ENCODE measurements around the gene KDM6A.
"Not testable (repeated sequence)": the region's sequence is repeated elsewhere in the genome, so short reads cannot be mapped to it uniquely, and the experiment has no call there.

Gene KDM6A

GRCh38 chrX:44908153-44908552 is 35.2 kb downstream of the KDM6A start:
- Histone ChIP-seq H3K4ac (ENCODE audit: low read depth, low read length) (peak overlapping the region; percentile 78), H4K12ac (ENCODE audit: low read depth, low read length) (no peak overlapping the region), H2BK12ac (ENCODE audit: low read length) (no peak overlapping the region), H3K4me2 (ENCODE audit: low read length) (no peak overlapping the region), H3K36me3 (ENCODE audit: control insufficient read depth in 1 of 2, insufficient read depth in 2 of 2, low read length in 2 of 2) (peaks cover 0 to 1% of the 10 kb centered on the region in 2 experiments), H2AFZ (ENCODE audit: insufficient read depth, low read length, poor library complexity) (no peak overlapping the region), H3K79me1 (ENCODE audit: low read length) (no peaks in the 10 kb centered on the region), H3K14ac (ENCODE audit: low read length) (no peak overlapping the region), H3K18ac (ENCODE audit: low read length) (no peak overlapping the region), H3K4me3 (ENCODE audit: low read depth, low read length) (no peak overlapping the region), H4K8ac (ENCODE audit: low read depth, low read length) (no peak overlapping the region), H3K9me3 (ENCODE audit: insufficient read depth, low read depth, low read length) (no peaks in the 10 kb centered on the region), H2AK5ac (ENCODE audit: low read length) (no peak overlapping the region), H2BK5ac (ENCODE audit: low read depth, low read length, poor library complexity) (no peak overlapping the region), H3K27me3 (ENCODE audit: insufficient read depth, low read length) (no peaks in the 10 kb centered on the region), H2BK120ac (ENCODE audit: insufficient read depth, low read length, poor library complexity) (no peak overlapping the region), H4K91ac (ENCODE audit: low read depth, low read length) (no peak overlapping the region), H3K79me2 (ENCODE audit: control insufficient read depth, insufficient read depth, low read length, poor library complexity) (no peaks in the 10 kb centered on the region), H3K23ac (ENCODE audit: low read length) (no peak overlapping the region), H3K27ac (ENCODE audit: low read depth, low read length) (no peak overlapping the region), H3K9ac (ENCODE audit: low read length) (no peak overlapping the region), H3K4me1 (ENCODE audit: control insufficient read depth in 1 of 2, insufficient read depth in 2 of 2, low read length in 2 of 2) (no peaks in the 10 kb centered on the region)
- no CpG with 5 or more reads among the region's 3 CpGs for WGBS (ENCODE audit: extremely low coverage, insufficient coverage, insufficient read length)
- no peak for DNase-seq

- no peak for DNase-seq
- no peak overlapping the region for H4K91ac ChIP-seq (ENCODE audit: low read depth, low read length)
- H4K8ac ChIP-seq (ENCODE audit: low read depth, low read length), result no peak overlapping the region
- H3K4me1 ChIP-seq (ENCODE audit: control insufficient read depth in 1 of 2, insufficient read depth in 2 of 2, low read length in 2 of 2), result no peaks in the 10 kb centered on the region
- H2BK5ac ChIP-seq (ENCODE audit: low read depth, low read length, poor library complexity), result no peak overlapping the region
- no peak overlapping the region for H2AFZ ChIP-seq (ENCODE audit: insufficient read depth, low read length, poor library complexity)
- no peak overlapping the region for H2BK12ac ChIP-seq (ENCODE audit: low read length)
- no peaks in the 10 kb centered on the region for H3K9me3 ChIP-seq (ENCODE audit: insufficient read depth, low read depth, low read length)
- H3K27me3 ChIP-seq (ENCODE audit: insufficient read depth, low read length), result no peaks in the 10 kb centered on the region
- no peak overlapping the region for H3K23ac ChIP-seq (ENCODE audit: low read length)
- no peak overlapping the region for H3K18ac ChIP-seq (ENCODE audit: low read length)
- peaks cover 0 to 1% of the 10 kb centered on the region in 2 experiments for H3K36me3 ChIP-seq (ENCODE audit: control insufficient read depth in 1 of 2, insufficient read depth in 2 of 2, low read length in 2 of 2)
- no peak overlapping the region for H2AK5ac ChIP-seq (ENCODE audit: low read length)
- no peaks in the 10 kb centered on the region for H3K79me1 ChIP-seq (ENCODE audit: low read length)
- H3K4me2 ChIP-seq (ENCODE audit: low read length), result no peak overlapping the region
- H3K27ac ChIP-seq (ENCODE audit: low read depth, low read length), result no peak overlapping the region
- no peak overlapping the region for H3K14ac ChIP-seq (ENCODE audit: low read length)
- H3K79me2 ChIP-seq (ENCODE audit: control insufficient read depth, insufficient read depth, low read length, poor library complexity), result no peaks in the 10 kb centered on the region
- H4K12ac ChIP-seq (ENCODE audit: low read depth, low read length), result no peak overlapping the region
- no peak overlapping the region for H3K9ac ChIP-seq (ENCODE audit: low read length)
- no peak overlapping the region for H2BK120ac ChIP-seq (ENCODE audit: insufficient read depth, low read length, poor library complexity)
- no peak overlapping the region for H3K4me3 ChIP-seq (ENCODE audit: low read depth, low read length)
- H3K4ac ChIP-seq (ENCODE audit: low read depth, low read length), result peak overlapping the region; percentile 14
- WGBS (ENCODE audit: extremely low coverage, insufficient coverage, insufficient read length), result no CpG with 5 or more reads among the region's 3 CpGs
Measured at GRCh38 chrX:44908827-44909226, 35.8 kb downstream of the KDM6A start.

DNA sequence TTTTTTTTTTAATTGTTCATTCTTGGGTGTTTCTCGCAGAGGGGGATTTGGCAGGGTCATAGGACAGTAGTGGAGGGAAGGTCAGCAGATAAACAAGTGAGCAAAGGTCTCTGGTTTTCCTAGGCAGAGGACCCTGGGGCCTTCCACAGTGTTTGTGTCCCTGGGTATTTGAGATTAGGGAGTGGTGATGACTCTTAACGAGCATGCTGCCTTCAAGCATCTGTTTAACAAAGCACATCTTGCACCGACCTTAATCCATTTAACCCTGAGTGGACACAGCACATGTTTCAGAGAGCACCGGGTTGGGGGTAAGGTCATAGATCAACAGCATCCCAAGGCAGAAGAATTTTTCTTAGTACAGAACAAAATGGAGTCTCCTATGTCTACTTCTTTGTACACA is 37.5 kb downstream of the KDM6A start:
- not testable (repeated sequence) for H3K9ac ChIP-seq (ENCODE audit: low read length); H3K23ac ChIP-seq (ENCODE audit: low read length); H3K4me2 ChIP-seq (ENCODE audit: low read length); H3K18ac ChIP-seq (ENCODE audit: low read length); H4K12ac ChIP-seq (ENCODE audit: low read depth, low read length); H2BK12ac ChIP-seq (ENCODE audit: low read length); H4K8ac ChIP-seq (ENCODE audit: low read depth, low read length); H3K27ac ChIP-seq (ENCODE audit: low read depth, low read length); H3K4ac ChIP-seq (ENCODE audit: low read depth, low read length); H4K91ac ChIP-seq (ENCODE audit: low read depth, low read length); DNase-seq; H2BK120ac ChIP-seq (ENCODE audit: insufficient read depth, low read length, poor library complexity); H2AFZ ChIP-seq (ENCODE audit: insufficient read depth, low read length, poor library complexity); H3K14ac ChIP-seq (ENCODE audit: low read length); H3K79me2 ChIP-seq (ENCODE audit: control insufficient read depth, insufficient read depth, low read length, poor library complexity); H3K79me1 ChIP-seq (ENCODE audit: low read length); H3K36me3 ChIP-seq (ENCODE audit: control insufficient read depth in 1 of 2, insufficient read depth in 2 of 2, low read length in 2 of 2); H2AK5ac ChIP-seq (ENCODE audit: low read length); H3K4me1 ChIP-seq (ENCODE audit: control insufficient read depth in 1 of 2, insufficient read depth in 2 of 2, low read length in 2 of 2); H3K4me3 ChIP-seq (ENCODE audit: low read depth, low read length); H3K27me3 ChIP-seq (ENCODE audit: insufficient read depth, low read length); H2BK5ac ChIP-seq (ENCODE audit: low read depth, low read length, poor library complexity); H3K9me3 ChIP-seq (ENCODE audit: insufficient read depth, low read depth, low read length)
- no CpG with 5 or more reads among the region's 4 CpGs for WGBS (ENCODE audit: extremely low coverage, insufficient coverage, insufficient read length)

DNA sequence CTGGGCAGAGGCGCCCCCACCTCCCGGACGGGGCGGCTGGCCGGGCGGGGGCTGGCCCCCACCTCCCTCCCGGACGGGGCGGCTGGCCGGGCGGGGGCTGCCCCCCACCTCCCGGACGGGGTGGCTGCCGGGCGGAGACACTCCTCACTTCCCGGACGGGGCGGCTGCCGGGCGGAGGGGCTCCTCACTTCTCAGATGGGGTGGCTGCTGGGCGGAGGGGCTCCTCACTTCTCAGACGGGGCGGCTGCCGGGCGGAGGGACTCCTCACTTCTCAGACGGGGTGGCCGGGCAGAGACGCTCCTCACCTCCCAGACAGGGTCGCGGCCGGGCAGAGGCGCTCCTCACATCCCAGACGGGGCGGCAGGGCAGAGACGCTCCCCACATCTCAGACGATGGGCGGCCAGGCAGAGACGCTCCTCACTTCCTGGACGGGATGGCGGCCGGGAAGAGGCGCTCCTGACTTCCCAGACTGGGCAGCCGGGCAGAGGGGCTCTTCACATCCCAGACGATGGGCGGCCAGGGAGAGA is 38.1 kb downstream of the KDM6A start:
- H3K23ac ChIP-seq (ENCODE audit: low read length); H3K4me2 ChIP-seq (ENCODE audit: low read length); H3K4me3 ChIP-seq (ENCODE audit: low read depth, low read length); H4K8ac ChIP-seq (ENCODE audit: low read depth, low read length); H2BK120ac ChIP-seq (ENCODE audit: insufficient read depth, low read length, poor library complexity); H2AK5ac ChIP-seq (ENCODE audit: low read length); DNase-seq; H3K36me3 ChIP-seq (ENCODE audit: control insufficient read depth in 1 of 2, insufficient read depth in 2 of 2, low read length in 2 of 2); H3K4ac ChIP-seq (ENCODE audit: low read depth, low read length); H3K18ac ChIP-seq (ENCODE audit: low read length); H3K27ac ChIP-seq (ENCODE audit: low read depth, low read length); H4K91ac ChIP-seq (ENCODE audit: low read depth, low read length); H3K9ac ChIP-seq (ENCODE audit: low read length); H2AFZ ChIP-seq (ENCODE audit: insufficient read depth, low read length, poor library complexity); H3K4me1 ChIP-seq (ENCODE audit: control insufficient read depth in 1 of 2, insufficient read depth in 2 of 2, low read length in 2 of 2); H2BK12ac ChIP-seq (ENCODE audit: low read length); H3K27me3 ChIP-seq (ENCODE audit: insufficient read depth, low read length); H3K9me3 ChIP-seq (ENCODE audit: insufficient read depth, low read depth, low read length); H3K79me1 ChIP-seq (ENCODE audit: low read length); H3K79me2 ChIP-seq (ENCODE audit: control insufficient read depth, insufficient read depth, low read length, poor library complexity); H3K14ac ChIP-seq (ENCODE audit: low read length); H2BK5ac ChIP-seq (ENCODE audit: low read depth, low read length, poor library complexity); H4K12ac ChIP-seq (ENCODE audit: low read depth, low read length): not testable (repeated sequence)
- no CpG with 5 or more reads among the region's 45 CpGs for WGBS (ENCODE audit: extremely low coverage, insufficient coverage, insufficient read length)

All from trophoblast cell (in vitro differentiated cells and primary cell).